Fibroblast of skin of left quadriceps (primary cell): ENCODE results near the gene CAV2.

Experiments used
- DNase-seq, 2 experiments: peaks; one replicate each; pipeline ENCODE4 v3.0.0-alpha.2; 2013; ENCODE audit warnings: low read depth in 2 of 2

The CAV2 gene

DNA sequence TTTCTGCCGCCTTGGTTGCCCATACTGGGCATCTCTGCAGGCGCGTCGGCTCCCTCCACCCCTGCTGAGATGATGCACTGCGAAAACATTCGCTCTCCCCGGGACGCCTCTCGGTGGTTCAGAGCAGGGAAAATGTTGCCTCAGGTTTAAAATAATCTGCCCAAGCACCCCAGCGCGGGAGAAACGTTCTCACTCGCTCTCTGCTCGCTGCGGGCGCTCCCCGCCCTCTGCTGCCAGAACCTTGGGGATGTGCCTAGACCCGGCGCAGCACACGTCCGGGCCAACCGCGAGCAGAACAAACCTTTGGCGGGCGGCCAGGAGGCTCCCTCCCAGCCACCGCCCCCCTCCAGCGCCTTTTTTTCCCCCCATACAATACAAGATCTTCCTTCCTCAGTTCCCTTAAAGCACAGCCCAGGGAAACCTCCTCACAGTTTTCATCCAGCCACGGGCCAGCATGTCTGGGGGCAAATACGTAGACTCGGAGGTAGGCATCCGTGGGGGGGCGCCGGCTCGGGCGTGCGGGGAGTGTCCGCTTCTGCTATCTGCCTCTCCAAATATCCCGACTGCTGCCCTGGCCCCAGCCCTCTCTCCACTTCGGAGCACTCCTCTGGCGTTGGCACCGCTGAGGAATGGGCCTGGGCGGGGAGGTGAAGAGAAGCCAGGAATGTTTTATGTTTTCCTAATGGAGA, 25.2 kb downstream of the CAV2 start, which contains the start of gene CAV1:
Gene CAV1 (plus strand): TSS at position 428 of the 689 bp plus-strand sequence. CDS start 27 bp downstream, at position 455.
- peak; percentile 89 to 91 for DNase-seq

DNA sequence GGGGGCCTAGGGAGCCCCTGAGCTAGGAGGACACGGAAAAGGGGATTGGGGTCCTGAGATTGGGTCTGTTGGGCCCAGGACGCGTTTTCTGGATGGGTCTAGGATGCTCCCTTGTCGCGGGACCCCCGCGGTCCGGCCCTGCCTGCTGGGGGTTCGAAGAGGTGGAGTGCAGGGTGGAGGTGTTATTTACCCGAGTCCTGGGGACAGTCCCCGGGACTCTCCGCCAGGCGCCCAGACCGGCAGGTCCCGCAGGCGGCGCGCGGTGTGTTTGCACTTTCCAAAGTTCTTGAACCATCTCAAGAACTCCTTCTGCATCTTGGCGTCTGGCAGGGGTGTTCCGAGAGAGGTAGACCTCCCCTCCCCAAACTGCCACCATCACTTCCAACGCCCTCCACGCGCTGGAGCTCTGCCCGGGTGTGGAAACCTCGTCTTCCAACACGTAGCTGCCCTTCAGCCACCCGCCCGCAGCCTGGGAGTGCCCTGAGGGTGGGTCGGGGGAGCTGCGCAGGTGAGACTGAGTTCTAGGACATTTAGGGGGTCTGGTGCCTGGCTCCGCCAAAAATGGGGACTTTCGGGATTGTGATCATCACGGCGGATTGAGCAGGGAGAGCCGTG, 25.9 kb downstream of the CAV2 start:
- DNase-seq = no peak

DNA sequence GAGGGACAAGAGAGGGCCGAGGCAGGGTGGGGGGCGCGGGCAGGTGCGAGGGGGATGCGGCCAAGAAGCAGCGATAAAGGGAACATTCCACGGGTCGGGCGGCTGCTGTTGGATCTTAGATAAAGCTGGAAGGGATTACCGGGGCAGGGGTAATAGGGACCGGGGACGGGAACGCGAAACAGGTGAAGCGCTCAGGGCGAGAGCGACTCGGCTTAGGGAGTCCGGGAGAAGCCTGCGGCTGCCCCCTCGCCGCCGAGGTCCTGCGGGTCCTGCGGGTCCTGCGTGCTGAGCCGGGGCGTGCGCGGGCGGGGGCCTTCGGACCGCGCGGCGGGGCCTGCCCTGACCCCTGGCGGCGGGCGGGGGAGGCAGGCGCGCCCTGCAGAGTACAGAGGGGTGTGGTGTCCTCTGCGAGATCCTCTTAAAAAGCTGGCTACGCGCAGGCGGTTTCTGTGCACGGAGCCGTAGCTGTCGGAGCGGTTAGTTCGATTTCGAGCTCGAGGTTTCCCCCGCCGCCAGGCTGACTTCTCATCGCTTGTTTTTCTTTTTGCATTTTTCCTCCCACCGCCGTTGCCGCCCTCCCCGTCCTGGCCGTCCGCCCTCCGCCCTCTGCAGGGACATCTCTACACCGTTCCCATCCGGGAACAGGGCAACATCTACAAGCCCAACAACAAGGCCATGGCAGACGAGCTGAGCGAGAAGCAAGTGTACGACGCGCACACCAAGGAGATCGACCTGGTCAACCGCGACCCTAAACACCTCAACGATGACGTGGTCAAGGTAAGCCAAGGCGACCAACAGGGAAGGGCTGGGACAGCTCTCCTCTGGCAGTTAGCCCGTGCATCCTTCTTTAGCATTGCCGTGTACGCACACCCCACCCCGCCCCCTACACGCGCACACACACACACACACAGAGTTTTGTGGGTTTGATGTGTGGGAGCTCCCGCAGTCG, 26.6 kb downstream of the CAV2 start:
- peak; percentile 62 to 63 for DNase-seq

DNA sequence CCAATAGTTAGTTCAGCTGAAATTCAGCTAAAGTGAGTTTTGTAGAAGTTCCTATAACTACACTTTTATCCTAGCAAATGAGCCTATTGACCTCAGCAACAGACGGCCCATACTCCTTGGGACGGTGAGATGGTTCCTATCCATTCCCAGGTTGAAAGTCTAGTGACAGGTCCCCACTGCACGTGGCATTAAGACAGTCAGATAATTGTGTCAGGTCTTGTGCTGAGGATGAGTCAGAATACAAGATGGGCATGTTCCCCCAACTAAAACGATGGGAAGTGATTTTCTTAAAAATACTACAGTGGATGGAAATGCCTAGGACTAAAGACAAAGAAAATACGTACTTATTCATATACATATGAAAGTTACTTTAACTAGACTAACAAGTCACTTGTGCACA, 27.4 kb downstream of the CAV2 start:
- DNase-seq = no peak

DNA sequence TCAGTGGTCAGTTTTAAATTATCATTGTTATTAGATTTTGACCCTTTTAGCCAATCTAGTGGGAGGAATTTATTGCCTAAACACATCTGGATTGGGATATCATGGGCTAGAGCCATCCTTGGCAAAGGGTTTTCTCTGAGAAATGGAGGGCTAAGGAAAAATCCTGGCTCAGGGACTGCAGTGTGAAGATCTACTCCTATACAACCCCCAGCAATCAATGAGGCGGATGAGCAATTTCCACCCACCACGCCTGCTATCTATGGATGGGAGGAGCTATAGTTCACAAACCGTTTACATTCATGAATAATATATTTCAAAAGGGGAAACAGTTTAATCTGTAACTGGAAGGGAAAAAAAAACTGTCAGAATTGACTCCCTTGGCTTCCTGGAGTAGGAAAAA, 28.0 kb downstream of the CAV2 start:
- no peak for DNase-seq

DNA sequence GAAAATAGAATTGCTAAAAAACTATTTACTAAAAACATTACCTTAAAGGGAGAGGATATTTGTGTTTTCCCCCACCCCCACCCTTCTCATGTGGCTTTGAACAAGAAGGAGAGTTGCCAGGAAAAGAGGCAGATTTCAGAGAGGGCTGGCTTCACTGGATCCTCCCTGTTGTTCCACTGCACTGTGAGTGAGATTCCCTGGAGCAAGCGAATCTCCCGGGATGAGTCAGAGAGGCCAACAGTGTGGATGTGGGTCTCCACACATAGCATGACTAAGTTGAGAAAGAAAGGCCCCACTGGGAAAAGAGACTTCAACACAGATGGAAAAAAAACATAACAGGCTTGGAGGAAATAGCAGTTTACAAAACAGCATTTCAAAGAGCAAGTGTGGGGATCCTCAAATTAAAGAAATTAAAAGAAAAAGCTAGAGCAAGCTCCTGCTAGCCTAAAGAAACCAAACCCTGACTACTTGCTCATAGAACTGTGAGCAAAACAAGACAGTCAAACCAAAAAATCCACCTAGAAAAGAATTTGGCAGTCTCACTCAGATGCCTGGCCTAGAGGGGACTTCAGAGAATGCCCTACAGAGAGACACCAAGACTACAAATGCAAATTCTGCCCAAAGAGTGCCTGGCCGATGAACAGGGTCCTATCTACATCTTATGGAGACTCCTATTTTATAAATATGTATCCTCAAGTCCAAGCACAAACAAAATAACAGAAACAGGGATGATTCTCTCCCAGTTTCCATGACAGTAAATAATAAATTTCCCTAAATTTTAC, 28.7 kb downstream of the CAV2 start:
- peak; percentile 93 to 94 for DNase-seq

DNA sequence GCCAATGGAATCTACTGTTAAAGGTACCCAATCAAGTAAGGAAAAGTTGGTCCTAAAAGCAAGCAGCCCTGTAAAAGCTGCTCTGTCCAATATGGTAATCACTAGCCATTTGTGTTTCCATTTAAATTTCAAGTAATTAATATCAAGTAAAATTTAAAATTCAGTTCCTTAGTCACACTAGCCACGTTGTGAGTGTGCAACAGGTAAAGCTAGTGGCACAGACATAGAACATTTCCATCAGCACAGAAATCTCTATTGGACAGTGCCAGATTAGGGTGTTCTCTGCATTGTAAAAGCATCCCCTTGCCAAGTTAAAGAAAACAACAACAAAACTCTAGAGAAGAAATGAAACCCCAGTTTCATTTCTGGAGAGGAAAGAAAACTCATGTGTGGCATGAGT, 29.7 kb downstream of the CAV2 start:
- no peak for DNase-seq

DNA sequence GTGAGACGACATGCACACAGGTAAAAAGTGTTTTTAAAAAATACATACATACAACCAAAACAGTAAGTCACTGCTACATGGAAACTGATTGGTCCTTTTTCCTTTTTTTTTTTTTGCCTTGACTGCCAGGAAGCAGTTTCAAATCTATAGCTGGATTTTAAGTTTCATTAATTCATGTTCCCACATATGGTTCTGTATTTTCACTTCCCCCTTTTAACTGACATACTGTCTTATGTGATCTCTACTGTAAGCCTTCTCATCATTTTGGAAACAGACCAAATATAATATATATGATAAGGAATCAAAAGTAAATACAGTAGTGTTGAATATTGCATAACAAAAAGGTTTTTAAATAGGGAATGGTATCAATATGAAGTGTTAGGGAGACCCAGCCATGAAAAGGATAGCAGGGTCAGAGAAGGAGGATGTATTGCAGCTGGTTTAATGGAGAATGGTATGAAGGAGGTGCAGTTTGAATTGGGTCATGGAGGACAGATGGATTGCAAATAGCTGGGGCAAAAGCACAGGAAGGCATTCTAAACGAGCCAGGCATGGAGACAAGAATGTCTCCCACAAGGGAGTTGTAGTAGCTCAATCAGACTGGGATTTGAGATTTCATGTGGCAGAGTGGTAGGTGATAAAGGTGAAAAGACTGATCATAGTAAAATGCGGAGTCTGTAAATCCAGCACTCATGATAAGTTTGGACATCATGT, 30.7 kb downstream of the CAV2 start:
- DNase-seq = no peak

DNA sequence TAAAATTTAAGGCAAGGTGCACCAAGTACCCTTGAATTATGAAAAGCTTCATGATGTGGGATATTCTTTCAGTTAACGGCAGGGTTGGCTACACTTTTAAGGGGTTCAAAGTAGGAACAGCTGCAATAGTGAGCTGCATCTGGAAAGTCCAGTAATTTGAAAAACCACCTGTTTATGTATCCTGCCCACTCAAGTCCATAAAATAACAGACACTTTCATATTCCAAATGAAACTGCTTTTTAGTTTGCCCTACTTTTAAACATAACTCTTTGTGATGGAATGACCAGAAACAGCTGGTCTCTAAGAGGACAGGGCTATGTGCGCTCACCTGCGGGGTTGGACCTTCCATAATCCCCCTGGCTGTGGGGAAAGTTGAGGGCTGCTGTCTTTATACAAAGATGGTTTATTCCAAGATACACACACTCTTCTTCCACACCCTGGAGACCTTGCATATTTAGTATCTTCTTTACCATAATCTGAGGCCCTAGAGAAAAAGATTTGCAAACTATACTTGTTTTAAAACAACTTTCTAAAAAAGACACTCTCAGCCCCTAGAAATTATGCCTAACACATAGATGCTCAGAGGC, 32.7 kb downstream of the CAV2 start:
- no peak for DNase-seq

DNA sequence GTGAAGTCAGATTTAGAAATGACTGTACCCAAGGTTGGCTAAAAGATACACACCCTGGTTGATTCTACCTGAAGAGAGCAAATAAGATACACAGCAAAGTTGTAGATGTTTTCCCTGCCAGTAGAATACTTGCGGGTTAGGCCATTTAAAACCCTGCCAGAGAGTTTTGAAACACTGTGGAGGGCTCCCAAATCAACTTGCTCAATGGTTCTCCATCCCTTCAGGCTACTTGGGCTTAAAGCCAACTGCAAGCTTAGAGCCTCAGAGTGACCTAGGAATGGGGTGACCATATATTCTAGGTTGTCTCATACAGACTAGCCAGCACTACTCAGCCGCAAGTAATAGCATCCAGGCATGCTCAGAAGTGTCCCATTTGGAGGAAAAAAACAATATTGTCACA, 35.3 kb downstream of the CAV2 start:
- no peak for DNase-seq

DNA sequence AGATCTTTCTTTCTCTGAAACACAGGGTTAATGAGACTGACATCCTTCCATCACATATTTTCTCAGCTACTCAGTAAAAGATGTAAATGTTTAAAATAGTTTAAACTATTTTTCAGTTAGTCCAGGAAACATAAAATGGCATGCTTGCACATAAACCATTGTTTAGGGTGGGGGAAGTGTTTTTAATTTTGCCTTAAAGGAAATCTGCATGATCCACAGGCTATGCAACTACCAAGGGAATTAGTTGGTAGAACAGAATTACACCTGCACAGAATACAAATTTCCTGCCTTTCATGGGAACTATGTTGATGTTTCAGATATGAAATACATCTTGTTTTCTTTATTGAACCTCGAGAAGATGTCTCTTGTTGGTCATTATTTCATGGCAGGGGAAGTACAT, 35.9 kb downstream of the CAV2 start:
- no peak for DNase-seq

DNA sequence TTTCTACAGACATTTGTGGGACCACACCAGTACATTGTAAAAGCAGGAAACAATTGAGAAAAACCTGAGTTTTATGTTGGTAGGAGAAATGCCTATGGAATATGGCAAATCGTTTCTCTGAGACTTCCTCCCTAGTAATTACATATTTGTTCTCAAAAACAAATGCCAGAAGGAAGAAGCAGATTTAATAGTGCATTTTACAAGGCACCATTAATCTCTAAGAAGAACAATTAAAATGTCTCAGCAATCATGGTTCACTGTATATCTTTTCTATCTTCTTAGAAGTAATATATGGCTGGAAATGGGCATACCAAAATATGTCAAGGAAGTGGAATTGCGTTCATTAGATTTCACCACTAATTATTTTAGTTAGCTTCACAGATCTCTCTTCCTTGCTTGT, 38.6 kb downstream of the CAV2 start:
- DNase-seq = no peak

DNA sequence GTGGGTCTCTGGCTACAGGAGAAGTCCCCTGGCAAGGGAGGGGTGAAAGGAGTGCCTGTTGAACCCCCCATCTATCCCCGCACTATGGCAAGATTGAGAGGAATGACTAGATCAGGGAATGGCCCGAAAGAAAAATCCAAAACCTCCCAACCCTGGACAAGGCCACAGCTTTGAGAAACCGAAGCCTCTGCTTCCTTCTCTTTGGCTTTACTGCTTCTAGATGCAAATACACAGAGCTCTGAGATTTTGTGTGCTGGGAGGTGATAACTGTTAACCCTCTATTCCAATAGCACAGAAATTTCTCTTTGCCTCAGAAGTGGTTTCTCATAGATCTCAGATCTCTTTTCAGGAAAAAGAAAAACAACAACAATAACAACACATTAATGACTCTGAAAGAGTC, 40.3 kb downstream of the CAV2 start:
- DNase-seq = no peak

DNA sequence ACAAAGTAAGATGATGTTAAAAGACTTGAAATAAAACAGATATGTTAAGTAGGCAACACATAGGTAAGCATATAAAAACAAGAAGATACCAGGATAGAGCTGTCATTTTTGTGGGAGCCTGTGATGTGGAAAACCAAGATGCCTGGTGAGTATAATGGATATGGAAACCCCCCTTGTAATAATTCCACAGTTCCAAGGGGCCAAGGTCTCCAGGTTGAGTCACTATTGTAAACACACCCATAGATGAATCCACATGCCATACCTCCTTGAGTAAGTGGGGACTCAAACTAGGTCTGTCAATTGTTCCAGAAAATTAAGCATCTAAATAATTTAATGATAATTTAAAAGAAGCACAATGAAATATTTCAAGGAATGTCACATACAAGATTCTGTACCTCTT, 41.2 kb downstream of the CAV2 start:
- DNase-seq = no peak

DNA sequence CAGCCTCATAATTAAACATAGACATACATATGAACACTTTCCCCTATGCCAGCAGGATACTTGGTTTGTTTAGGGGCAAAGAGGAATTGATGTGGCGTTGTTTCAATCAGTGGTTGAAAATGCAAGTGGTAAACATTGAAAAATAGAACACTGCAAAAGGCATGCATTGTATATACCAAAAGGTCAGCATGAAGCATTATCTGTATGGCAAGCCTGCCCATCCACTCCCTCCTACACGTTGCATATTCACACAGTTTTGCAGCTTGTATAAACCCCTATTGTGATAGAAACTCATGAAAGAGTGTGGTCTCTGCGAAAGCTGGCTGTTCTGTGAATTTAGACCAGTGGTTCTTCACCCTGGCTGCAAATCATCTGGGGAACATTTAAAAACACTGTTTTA, 42.4 kb downstream of the CAV2 start:
- no peak for DNase-seq

DNA sequence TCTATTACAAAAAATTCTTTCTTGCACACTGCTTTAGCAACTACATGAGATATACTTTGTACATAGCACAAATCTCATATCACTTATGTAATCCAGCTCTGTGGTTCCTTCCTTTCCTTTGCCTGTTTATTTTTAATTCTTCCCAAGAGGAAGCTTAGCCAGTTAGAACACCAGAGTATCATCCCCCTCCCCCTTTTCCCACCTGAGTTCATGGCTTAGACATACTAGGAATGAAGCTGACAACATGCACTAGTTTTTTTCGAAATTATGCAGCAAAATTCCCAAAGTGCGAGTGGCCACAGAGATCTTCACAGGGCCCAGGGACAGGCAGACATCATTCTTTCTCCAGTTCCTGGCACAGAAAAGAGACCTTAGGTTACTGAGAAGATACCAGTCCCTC, 43.1 kb downstream of the CAV2 start:
- DNase-seq = peak in 1 of 2 experiments; percentile 39

DNA sequence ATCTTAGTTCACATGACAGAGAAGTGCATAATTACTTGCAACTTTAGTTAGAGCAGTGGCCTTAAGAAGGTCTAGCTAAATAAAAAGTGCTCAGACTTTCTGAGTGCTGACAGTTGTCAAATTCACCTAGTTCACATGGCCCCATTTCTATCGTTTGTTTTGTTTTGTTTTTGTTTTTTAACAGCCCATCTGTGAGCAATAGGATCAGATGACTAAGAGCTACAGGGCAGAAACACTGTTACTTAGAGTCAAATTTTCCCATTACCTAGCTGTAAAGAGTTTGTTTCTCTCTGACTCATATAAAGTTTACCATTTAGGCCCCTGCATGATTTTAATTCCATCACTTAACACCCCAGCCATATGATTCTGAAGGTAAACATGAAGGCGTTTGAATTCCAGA, 44.1 kb downstream of the CAV2 start:
- DNase-seq = no peak

DNA sequence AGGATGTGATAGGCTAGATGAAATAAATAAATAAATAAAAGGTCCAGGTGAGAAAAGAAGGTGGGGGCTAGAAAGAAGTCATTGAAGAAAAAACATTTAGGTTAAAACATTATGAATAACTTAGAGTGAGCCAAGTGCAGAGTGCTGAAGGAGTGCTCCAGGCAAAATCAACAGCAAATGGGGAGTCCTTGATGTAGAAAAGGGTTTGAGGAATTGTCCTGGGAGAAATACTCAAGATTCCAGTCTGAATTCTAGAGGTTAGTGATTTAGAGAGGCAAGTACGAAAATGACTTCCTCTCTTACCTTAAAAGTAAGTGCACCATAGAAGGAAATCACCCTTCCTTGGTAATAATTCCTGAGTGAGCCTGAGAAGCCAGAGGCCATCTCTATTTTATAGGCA, 44.9 kb downstream of the CAV2 start:
- no peak for DNase-seq

DNA sequence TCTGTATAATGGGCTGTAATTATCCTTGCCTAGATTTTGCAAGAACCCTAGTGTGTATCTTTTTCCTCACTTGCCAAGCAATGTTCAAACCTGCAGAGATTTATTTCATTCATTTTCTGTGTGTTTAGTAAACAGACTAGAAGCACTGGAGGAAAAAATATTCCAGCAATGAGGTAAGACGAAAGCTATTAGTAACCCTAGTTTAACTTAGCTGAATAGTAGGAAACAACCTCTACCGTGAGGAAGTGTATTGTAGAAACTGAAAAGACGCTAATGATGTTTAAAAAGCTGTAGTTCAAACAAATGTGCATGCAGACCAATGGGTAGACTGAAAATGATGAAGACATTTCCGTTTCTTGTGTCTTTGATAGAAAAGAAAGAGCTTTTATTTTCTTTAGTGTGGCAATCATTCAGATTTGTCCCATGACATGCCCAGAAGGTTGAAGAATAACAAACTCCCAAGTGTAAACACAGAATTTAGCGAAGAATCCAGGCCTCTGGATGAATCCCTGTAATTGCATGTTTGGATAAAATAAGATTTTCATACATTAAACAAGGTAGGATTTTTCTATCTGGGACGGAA, 46.0 kb downstream of the CAV2 start:
- no peak for DNase-seq

DNA sequence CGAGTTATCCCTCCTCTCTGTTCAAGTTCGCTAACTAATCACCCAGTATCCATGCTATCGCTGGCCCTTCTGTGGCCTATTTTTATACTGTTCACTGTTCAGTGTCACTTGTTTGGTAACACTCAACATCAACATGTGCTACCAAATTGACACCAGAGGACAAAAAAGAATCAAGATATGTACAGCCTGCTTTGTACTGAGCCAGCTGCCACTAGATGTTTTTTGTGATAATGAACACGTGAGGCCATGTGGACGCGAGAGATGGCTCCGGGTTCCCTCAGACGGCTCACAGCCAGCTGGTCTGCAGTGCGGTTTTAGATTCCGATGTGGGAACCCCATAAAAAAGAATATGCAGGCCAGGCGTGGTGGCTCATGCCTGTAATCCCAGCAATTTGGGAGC, 46.5 kb downstream of the CAV2 start:
- no peak for DNase-seq
